ENCODE data around the gene JPT1.
A peak's percentile ranks its signal among the peaks of the same experiment; 100 is the strongest.

GRCh38 chr17:75182319-75182568 is 27.9 kb upstream of the JPT1 start:
- TF ChIP-seq POLR2A (IDR thresholded peaks at IDR 0.05; ENCODE audit: low read depth, low read length) (no peak; the same call in 1 of the 2 replicates), POLR2AphosphoS5 (IDR thresholded peaks at IDR 0.05; ENCODE audit: low read depth, low read length) (peak; percentile 63), TAF1 (IDR thresholded peaks at IDR 0.05; ENCODE audit: borderline replicate concordance, low read depth, low read length) (no peak)
